SU-DHL-6 (cell line): ENCODE measurements around the gene RILPL1.

Experiments
- H2AFZ ChIP-seq: fragments of 200-600 bp; sonication (generic); 2 replicates; pipeline ENCODE4 v1.6.1; 2014; ENCODE audit warnings: low read depth, mild to moderate bottlenecking, moderate library complexity, mixed read lengths, antibody characterized with exemption, low read length; ENCODE audit not compliant: severe bottlenecking
- H3F3A ChIP-seq: fragments of 200-600 bp; shearing (Covaris generic); 2 replicates; pipeline ENCODE4 v1.6.0; 2016; ENCODE audit warnings: antibody characterized with exemption, mild to moderate bottlenecking; ENCODE audit not compliant: insufficient read depth
- H3K27ac ChIP-seq: fragments of 200-600 bp; sonication (generic); 2 replicates; pipeline ENCODE4 v1.5.1; 2016; ENCODE audit warnings: low read depth, mild to moderate bottlenecking, low read length, moderate library complexity, mixed read lengths
- H3K27me3 ChIP-seq: fragments of 200-600 bp; sonication (generic), shearing (Covaris generic); 2 replicates; pipeline ENCODE4 v1.6.0; 2014; ENCODE audit warnings: mild to moderate bottlenecking, low read length
- H3K36me3 ChIP-seq: fragments of 200-600 bp; sonication (generic); 2 replicates; pipeline ENCODE4 v1.6.1; 2014; ENCODE audit warnings: mild to moderate bottlenecking, low read length, mixed read lengths
- H3K4me2 ChIP-seq: fragments of 300-600, 200-600 bp; shearing (Covaris generic), sonication (generic); 2 replicates; pipeline ENCODE4 v1.6.0; 2014; ENCODE audit warnings: low read length, low read depth, mild to moderate bottlenecking; ENCODE audit not compliant: poor library complexity, severe bottlenecking
- H3K4me3 ChIP-seq: fragments of 200-600 bp; sonication (generic); 2 replicates; pipeline ENCODE4 v1.5.1; 2014; ENCODE audit warnings: antibody characterized with exemption, low read length, mild to moderate bottlenecking, mixed read lengths; ENCODE audit not compliant: insufficient read depth, poor library complexity, severe bottlenecking
- H3K79me2 ChIP-seq: fragments of 200-600 bp; sonication (generic); 2 replicates; pipeline ENCODE4 v1.6.1; 2014; ENCODE audit warnings: mild to moderate bottlenecking, low read length, moderate library complexity; ENCODE audit not compliant: insufficient read depth
- H3K9ac ChIP-seq: fragments of 200-600 bp; sonication (generic); 2 replicates; pipeline ENCODE4 v1.7.0; 2014; ENCODE audit warnings: mild to moderate bottlenecking, low read length
- H3K9me2 ChIP-seq: fragments of 200-600 bp; sonication (generic); replicated peaks from 2 replicates; pipeline ENCODE4 v1.6.1; 2014; ENCODE audit warnings: low read length; ENCODE audit not compliant: insufficient read depth
- H3K9me3 ChIP-seq: fragments of 200-600 bp; sonication (generic); 2 replicates; pipeline ENCODE4 v1.6.1; 2014; ENCODE audit warnings: low read length, mixed read lengths; ENCODE audit not compliant: insufficient read depth
- H4K20me1 ChIP-seq: fragments of 200-600 bp; sonication (generic); 2 replicates; pipeline ENCODE4 v1.6.1; 2014; ENCODE audit warnings: low read depth, mild to moderate bottlenecking, antibody characterized with exemption, low read length, moderate library complexity, mixed read lengths
- EZH2phosphoT487 ChIP-seq: fragments of 200-600 bp; sonication (generic), shearing (Covaris generic); conservative IDR thresholded peaks from 2 replicates; pipeline ENCODE4 v1.6.1; 2018; ENCODE audit warnings: mild to moderate bottlenecking, antibody characterized with exemption, low read length, moderate library complexity, mixed read lengths
- TF ChIP-seq, protein P1 (sequence below): fragments of 200-600 bp; sonication (generic); IDR thresholded peaks from one replicate; pipeline ENCODE4 v1.5.1; 2017; ENCODE audit warnings: antibody characterized with exemption, mild to moderate bottlenecking, low read length, moderate library complexity; ENCODE audit not compliant: insufficient read depth, poor library complexity, severe bottlenecking

The RILPL1 gene

DNA sequence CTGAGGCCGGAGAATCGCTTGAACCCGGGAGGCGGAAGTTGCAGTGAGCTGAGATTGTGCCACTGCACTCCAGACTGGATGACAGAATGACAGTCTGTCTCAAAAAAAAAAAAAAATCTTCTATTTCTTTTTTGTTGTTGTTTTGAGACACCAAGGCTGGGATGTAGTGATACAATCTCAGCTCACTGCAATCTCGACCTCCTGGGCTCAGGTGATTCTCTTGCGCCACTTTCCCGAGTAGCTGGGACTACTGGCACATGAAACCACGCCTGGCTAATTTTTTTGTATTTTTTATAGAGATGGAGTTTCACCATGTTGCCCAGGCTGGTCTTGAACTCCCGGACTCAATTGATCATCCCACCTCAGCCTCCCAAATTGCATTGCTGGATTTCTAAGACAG, 82.9 kb downstream of the RILPL1 start:
- Histone ChIP-seq H4K20me1 (no peaks in the 10 kb centered on the region), H3F3A (peaks cover 4% of the 10 kb centered on the region), H3K9me3 (no peaks in the 10 kb centered on the region), H3K27me3 (no peaks in the 10 kb centered on the region), H2AFZ (no peak overlapping the region), H3K79me2 (no peaks in the 10 kb centered on the region), H3K27ac (no peak overlapping the region), H3K4me3 (no peak overlapping the region), H3K4me2 (no peak overlapping the region), H3K9me2 (no peaks in the 10 kb centered on the region), H3K36me3 (no peaks in the 10 kb centered on the region), H3K9ac (no peak overlapping the region)
- no peak for TF ChIP-seq EZH2phosphoT487
- TF ChIP-seq, protein P1, sequence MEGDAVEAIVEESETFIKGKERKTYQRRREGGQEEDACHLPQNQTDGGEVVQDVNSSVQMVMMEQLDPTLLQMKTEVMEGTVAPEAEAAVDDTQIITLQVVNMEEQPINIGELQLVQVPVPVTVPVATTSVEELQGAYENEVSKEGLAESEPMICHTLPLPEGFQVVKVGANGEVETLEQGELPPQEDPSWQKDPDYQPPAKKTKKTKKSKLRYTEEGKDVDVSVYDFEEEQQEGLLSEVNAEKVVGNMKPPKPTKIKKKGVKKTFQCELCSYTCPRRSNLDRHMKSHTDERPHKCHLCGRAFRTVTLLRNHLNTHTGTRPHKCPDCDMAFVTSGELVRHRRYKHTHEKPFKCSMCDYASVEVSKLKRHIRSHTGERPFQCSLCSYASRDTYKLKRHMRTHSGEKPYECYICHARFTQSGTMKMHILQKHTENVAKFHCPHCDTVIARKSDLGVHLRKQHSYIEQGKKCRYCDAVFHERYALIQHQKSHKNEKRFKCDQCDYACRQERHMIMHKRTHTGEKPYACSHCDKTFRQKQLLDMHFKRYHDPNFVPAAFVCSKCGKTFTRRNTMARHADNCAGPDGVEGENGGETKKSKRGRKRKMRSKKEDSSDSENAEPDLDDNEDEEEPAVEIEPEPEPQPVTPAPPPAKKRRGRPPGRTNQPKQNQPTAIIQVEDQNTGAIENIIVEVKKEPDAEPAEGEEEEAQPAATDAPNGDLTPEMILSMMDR: no peak

DNA sequence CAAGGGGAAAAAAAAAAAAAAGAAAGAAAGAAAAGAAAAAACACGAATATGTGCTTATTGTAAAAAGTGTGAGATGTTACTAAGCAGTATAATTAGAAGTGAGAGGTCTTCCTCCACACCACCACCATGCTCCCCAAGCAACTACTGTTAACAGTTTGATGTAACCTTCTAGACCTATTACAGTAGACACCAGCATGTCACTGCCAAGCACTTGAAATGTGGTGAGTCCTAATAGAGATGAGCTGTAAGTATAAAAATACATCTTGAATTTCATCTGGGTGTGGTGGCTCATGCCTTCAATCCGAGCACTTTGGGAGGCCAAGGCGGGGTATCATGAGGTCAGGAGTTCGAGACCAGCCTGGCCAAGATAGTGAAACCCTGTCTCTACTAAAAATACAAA, 83.7 kb downstream of the RILPL1 start:
- Histone ChIP-seq H3K9me3 (no peaks in the 10 kb centered on the region), H4K20me1 (no peaks in the 10 kb centered on the region), H3K36me3 (no peaks in the 10 kb centered on the region), H3K4me2 (no peak overlapping the region), H3K27ac (no peak overlapping the region), H3K79me2 (no peaks in the 10 kb centered on the region), H3F3A (peaks cover 4% of the 10 kb centered on the region), H3K27me3 (no peaks in the 10 kb centered on the region), H2AFZ (no peak overlapping the region), H3K4me3 (no peak overlapping the region), H3K9ac (no peak overlapping the region), H3K9me2 (no peaks in the 10 kb centered on the region)
- TF ChIP-seq, protein P1: no peak
- no peak for TF ChIP-seq EZH2phosphoT487

DNA sequence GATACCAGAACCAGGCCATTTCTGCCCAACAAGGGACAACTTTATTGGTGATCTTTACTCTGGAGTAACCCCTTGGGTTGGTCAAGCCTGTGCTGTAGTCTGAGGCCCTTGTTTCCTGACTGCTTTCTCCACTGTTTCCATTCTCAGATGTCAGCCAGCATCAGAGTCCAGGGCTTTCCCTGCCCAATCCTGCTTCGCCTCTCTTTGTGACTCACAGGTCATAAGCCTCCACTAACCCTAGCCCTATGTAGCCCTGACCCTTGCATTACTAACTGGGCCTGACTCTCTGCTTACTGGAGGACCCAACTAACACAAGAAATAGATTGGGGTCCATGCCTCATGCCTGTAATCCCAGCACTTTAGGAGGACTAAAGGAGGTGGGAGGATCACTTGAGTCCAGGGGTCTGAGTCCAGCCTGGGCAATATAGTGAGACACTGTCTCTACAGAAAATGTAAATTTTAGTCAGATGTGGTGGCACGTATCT, 84.2 kb downstream of the RILPL1 start:
- Histone ChIP-seq H3K79me2 (no peaks in the 10 kb centered on the region), H3K27ac (no peak overlapping the region), H3K4me2 (no peak overlapping the region), H3K4me3 (no peak overlapping the region), H4K20me1 (no peaks in the 10 kb centered on the region), H3F3A (peaks cover 4% of the 10 kb centered on the region), H3K27me3 (no peaks in the 10 kb centered on the region), H3K9me3 (no peaks in the 10 kb centered on the region), H2AFZ (no peak overlapping the region), H3K36me3 (no peaks in the 10 kb centered on the region), H3K9ac (no peak overlapping the region), H3K9me2 (no peaks in the 10 kb centered on the region)
- TF ChIP-seq EZH2phosphoT487: no peak
- TF ChIP-seq, protein P1: no peak

- H3K27me3 ChIP-seq: no peaks in the 10 kb centered on the region
- no peaks in the 10 kb centered on the region for H3K9me3 ChIP-seq
- H3K9ac ChIP-seq: no peak overlapping the region
- H3K79me2 ChIP-seq: no peaks in the 10 kb centered on the region
- no peaks in the 10 kb centered on the region for H3K36me3 ChIP-seq
- H4K20me1 ChIP-seq: no peaks in the 10 kb centered on the region
- no peak overlapping the region for H3K4me2 ChIP-seq
- no peak for TF ChIP-seq EZH2phosphoT487
- TF ChIP-seq, protein P1: no peak
- peak overlapping the region; percentile 5 for H2AFZ ChIP-seq
- no peaks in the 10 kb centered on the region for H3F3A ChIP-seq
- H3K4me3 ChIP-seq: no peak overlapping the region
- H3K27ac ChIP-seq: no peak overlapping the region
- no peaks in the 10 kb centered on the region for H3K9me2 ChIP-seq
Observed at GRCh38 chr12:123446333-123446713, 87.2 kb downstream of the RILPL1 start.
